Natural killer cell (primary cell): ENCODE data around the gene ALK. TPM values are rescaled to one million over a fixed set of nuclear protein-coding genes. Genes with fewer than 3 reads are reported as not detected.

ENCODE experiments used
- ATAC-seq, 3 donors: fragments of 150-1000 bp in 2 of 3; fragments of 200-7000 bp in 1 of 3; cut with Tn5 transposase; 1 replicate in 1 of 3; 2 replicates in 2 of 3; pipeline ENCODE4 v1.10.0; 2021; ENCODE audit warnings: mild to moderate bottlenecking in 2 of 3, moderate library complexity in 2 of 3
- DNase-seq, 2 donors: peaks; one replicate each; pipeline versions ENCODE4 v3.0.0 to v3.0.0-alpha.2; 2013 to 2021; ENCODE audit warnings: mixed read lengths in 1 of 2
- H3K27ac ChIP-seq: one replicate; pipeline ENCODE4 v1.5.1; 2013; ENCODE audit warnings: mild to moderate bottlenecking, low read length
- H3K27me3 ChIP-seq: one replicate; pipeline ENCODE4 v1.6.1; 2013; ENCODE audit warnings: low read length; ENCODE audit not compliant: control insufficient read depth, insufficient read depth
- H3K36me3 ChIP-seq: one replicate; pipeline ENCODE4 v1.6.1; 2013; ENCODE audit warnings: low read length; ENCODE audit not compliant: control insufficient read depth, insufficient read depth
- H3K4me1 ChIP-seq: one replicate; pipeline ENCODE4 v1.6.1; 2013; ENCODE audit warnings: low read length; ENCODE audit not compliant: control insufficient read depth, insufficient read depth
- H3K4me3 ChIP-seq: one replicate; pipeline ENCODE4 v1.5.1; 2013; ENCODE audit warnings: low read length
- H3K9me3 ChIP-seq: one replicate; pipeline ENCODE4 v1.6.1; 2013; ENCODE audit warnings: low read length; ENCODE audit not compliant: control insufficient read depth, insufficient read depth
- H3K27ac Mint-ChIP-seq, 2 donors: one replicate each; pipeline ENCODE4 v1.8.0; 2022; ENCODE audit warnings: mild to moderate bottlenecking in 2 of 2, mixed read lengths in 2 of 2, moderate library complexity in 1 of 2
- H3K27me3 Mint-ChIP-seq, 2 donors: one replicate each; pipeline ENCODE4 v1.8.0; 2022; ENCODE audit warnings: low read depth in 2 of 2, mixed read lengths in 2 of 2
- H3K36me3 Mint-ChIP-seq: one replicate; pipeline ENCODE4 v1.8.0; 2022; ENCODE audit warnings: mixed read lengths
- H3K4me1 Mint-ChIP-seq, 2 donors: one replicate each; pipeline ENCODE4 v1.8.0; 2022; ENCODE audit warnings: mixed read lengths in 2 of 2
- H3K4me3 Mint-ChIP-seq: one replicate; pipeline ENCODE4 v1.8.0; 2022; ENCODE audit warnings: mild to moderate bottlenecking, moderate library complexity, mixed read lengths
- H3K9me3 Mint-ChIP-seq, 2 donors: one replicate each; pipeline ENCODE4 v1.8.0; 2022; ENCODE audit warnings: mixed read lengths in 2 of 2
- CTCF ChIP-seq: fragments of 200-600 bp; IDR thresholded peaks from one replicate; pipeline ENCODE4 v1.8.0; 2022; ENCODE audit warnings: antibody characterized with exemption
- WGBS: methylation state at CpG from one replicate; pipeline ENCODE4 v1.1.7; 2013; ENCODE audit warnings: missing lambda C conversion rate; ENCODE audit not compliant: insufficient coverage; 5-methylcytosine and 5-hydroxymethylcytosine counted together
- intact Hi-C: fragments of 100-400 bp; cut with micrococcal nuclease; formaldehyde crosslinking; loops from one replicate; pipeline ENCODE4 v1.14.2; 2022
- total RNA-seq, 4 donors: library from RNA; stranded (reverse); fragments of 120-200 nt in 1 of 4; gene quantifications; one replicate each; pipeline versions ENCODE4 v1.2.3 to v1.2.4, GENCODE V29; 2013 to 2022

ALK gene
- total RNA-seq, 3 donors from 2014 or later (not counting 1 experiment from before 2014, with no cell fraction given): not detected

- no peaks in the 10 kb centered on the region for H3K36me3 ChIP-seq
- H3K27me3 Mint-ChIP-seq: peaks cover 10 to 43% of the 10 kb centered on the region in 2 donors
- H3K4me3 ChIP-seq: no peak overlapping the region
- no peak overlapping the region for H3K27ac Mint-ChIP-seq
- H3K27ac ChIP-seq: no peak overlapping the region
- no peaks in the 10 kb centered on the region for H3K9me3 ChIP-seq
- no peaks in the 10 kb centered on the region for H3K27me3 ChIP-seq
- DNase-seq (no peak), ATAC-seq (no peak)
- H3K4me3 Mint-ChIP-seq: no peak overlapping the region
- no peaks in the 10 kb centered on the region for H3K4me1 Mint-ChIP-seq
- 95% methylated on average over 1 of the region's 1 CpG for WGBS
- no peaks in the 10 kb centered on the region for H3K36me3 Mint-ChIP-seq
- TF ChIP-seq CTCF: no peak
- no peaks in the 10 kb centered on the region for H3K9me3 Mint-ChIP-seq
- H3K4me1 ChIP-seq: no peaks in the 10 kb centered on the region
- intact Hi-C loops: no loop called here
Measured at GRCh38 chr2:29425866-29426265, 495.5 kb downstream of the ALK start.

DNA sequence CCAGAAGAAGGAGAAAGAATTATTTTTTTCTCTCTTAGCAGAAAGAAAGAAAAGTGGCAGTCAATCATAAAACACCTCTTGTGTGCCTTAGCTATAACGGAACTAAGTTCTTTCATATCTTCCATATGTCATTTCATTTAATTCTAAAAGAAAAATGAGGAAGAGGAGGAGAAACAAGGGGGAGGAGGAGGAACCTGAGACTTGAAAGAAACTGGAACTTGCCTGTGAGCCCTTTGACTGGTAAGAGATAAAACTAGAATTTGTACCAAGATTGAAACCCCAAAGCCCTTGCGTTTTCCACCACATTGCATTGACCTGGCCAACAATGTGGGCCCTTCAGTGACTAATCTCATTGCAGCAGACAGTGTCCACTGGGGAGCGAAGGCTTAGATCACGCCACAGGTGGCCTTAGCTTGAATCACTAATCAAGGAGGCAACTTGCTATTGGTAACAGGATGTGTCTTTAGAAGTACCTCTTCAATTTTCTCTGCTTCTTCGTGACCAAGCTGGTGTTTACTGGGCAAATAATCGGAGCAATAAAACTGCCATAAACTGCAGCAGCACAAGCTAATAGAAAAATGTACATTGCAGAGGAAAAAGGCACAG lies 498.2 kb downstream of the ALK start:
- DNase-seq: no peak
- Histone ChIP-seq H3K27me3 (no peaks in the 10 kb centered on the region), H3K27ac (no peak overlapping the region), H3K9me3 (no peaks in the 10 kb centered on the region), H3K36me3 (no peaks in the 10 kb centered on the region), H3K4me1 (no peaks in the 10 kb centered on the region), H3K4me3 (no peak overlapping the region)
- no peaks in the 10 kb centered on the region for H3K36me3 Mint-ChIP-seq
- peaks cover 12 to 42% of the 10 kb centered on the region in 2 donors for H3K27me3 Mint-ChIP-seq
- no peaks in the 10 kb centered on the region for H3K9me3 Mint-ChIP-seq
- TF ChIP-seq CTCF: no peak
- ATAC-seq: no peak
- H3K4me3 Mint-ChIP-seq: no peak overlapping the region
- intact Hi-C loops: no loop called here
- 56% methylated on average over 5 of the region's 6 CpGs for WGBS
- no peaks in the 10 kb centered on the region for H3K4me1 Mint-ChIP-seq
- no peak overlapping the region for H3K27ac Mint-ChIP-seq

- Histone ChIP-seq H3K4me1 (no peaks in the 10 kb centered on the region), H3K27me3 (no peaks in the 10 kb centered on the region), H3K27ac (no peak overlapping the region), H3K4me3 (no peak overlapping the region), H3K36me3 (no peaks in the 10 kb centered on the region), H3K9me3 (no peaks in the 10 kb centered on the region)
- WGBS: 84% methylated on average over 12 of the region's 12 CpGs
- peaks cover 9 to 36% of the 10 kb centered on the region in 2 donors for H3K27me3 Mint-ChIP-seq
- H3K4me1 Mint-ChIP-seq: no peaks in the 10 kb centered on the region
- no peak overlapping the region for H3K4me3 Mint-ChIP-seq
- DNase-seq (no peak), ATAC-seq (no peak)
- no peak for TF ChIP-seq CTCF
- H3K27ac Mint-ChIP-seq: no peak overlapping the region
- no peaks in the 10 kb centered on the region for H3K9me3 Mint-ChIP-seq
- intact Hi-C loops: no loop called here
- no peaks in the 10 kb centered on the region for H3K36me3 Mint-ChIP-seq
Measured at GRCh38 chr2:29420999-29421782, 500.2 kb downstream of the ALK start.
